ENCODE data around the gene KRTAP9-7. TPM values are rescaled to one million over a fixed set of nuclear protein-coding genes. Genes with fewer than 3 reads are reported as not detected.

The KRTAP9-7 gene
- total and polyA plus RNA-seq, 12 donors, result not detected

DNA sequence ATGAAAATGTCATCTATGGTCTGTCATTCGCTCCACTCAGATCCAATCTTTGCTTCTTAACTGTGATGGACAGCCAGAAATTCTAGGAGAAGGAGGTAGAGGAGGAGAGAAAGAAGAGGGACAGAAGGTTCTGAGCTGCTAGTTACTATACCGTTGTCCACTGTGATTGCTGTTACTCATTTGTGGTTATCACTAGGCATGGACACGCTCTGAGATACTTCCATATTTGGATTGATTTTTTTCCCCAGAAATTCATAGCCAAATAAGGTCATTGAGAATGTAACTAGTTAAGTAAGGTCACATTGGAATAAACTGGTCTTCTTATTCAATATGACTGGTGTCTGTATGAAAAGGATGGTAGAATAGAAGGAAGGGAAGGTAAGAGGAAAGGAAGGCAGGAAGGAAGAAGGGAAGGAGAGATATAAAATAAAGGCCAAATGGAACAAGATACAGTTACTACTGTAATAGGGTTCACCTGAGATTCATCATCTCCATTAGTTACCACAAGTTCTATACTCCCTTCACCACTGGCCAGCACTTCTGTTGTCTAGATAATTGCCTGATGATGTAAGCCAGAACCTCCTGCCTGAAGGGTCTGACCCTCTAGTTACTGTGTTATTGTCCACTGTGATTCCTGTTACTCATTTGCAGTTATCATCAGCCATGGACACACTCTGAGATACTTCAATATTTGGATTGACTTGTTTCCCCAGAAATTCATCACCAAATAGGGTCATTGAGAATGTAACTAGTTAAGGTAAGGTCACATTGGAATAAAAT lies 2.9 kb downstream of the KRTAP9-7 start:
- H3K27me3 ChIP-seq, result peaks cover 0 to 35% (median 20%) of the 10 kb centered on the region in 7 donors
- ATAC-seq (no peak), DNase-seq (no peak)
- no peak overlapping the region for H3K27ac ChIP-seq
- peaks cover 0 to 4% (median 0%) of the 10 kb centered on the region in 11 donors for H3K9me3 ChIP-seq
- 85 to 87% methylated on average over 3 of the region's 3 CpGs for WGBS, 2 donors
- H3K4me1 ChIP-seq, result no peaks in the 10 kb centered on the region
- no peak overlapping the region for H3K4me3 ChIP-seq
- TF ChIP-seq, protein P1, sequence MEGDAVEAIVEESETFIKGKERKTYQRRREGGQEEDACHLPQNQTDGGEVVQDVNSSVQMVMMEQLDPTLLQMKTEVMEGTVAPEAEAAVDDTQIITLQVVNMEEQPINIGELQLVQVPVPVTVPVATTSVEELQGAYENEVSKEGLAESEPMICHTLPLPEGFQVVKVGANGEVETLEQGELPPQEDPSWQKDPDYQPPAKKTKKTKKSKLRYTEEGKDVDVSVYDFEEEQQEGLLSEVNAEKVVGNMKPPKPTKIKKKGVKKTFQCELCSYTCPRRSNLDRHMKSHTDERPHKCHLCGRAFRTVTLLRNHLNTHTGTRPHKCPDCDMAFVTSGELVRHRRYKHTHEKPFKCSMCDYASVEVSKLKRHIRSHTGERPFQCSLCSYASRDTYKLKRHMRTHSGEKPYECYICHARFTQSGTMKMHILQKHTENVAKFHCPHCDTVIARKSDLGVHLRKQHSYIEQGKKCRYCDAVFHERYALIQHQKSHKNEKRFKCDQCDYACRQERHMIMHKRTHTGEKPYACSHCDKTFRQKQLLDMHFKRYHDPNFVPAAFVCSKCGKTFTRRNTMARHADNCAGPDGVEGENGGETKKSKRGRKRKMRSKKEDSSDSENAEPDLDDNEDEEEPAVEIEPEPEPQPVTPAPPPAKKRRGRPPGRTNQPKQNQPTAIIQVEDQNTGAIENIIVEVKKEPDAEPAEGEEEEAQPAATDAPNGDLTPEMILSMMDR (IDR thresholded peaks at IDR 0.05), result no peak
- intact Hi-C loops (cut with DNase I), result no loop called here
- H3K36me3 ChIP-seq, result no peaks in the 10 kb centered on the region

DNA sequence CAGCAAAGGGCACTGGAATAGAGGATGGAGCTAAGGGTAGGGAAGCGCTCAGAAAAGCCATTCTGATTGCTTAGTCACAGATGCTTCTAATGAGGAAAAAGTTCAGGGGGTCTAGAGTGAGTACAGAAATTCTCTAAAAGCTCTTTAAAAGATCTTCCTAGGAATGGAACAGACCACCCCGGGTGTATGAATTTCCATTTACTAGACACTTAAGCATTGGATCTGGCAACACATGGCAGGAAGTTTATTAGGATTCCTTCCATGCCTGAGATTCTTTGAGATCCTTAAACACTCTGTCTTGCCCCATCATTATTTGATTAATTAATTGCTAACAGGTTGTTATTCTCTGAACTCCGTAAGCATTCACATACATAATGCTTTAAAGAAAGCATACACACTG lies 8.5 kb downstream of the KRTAP9-7 start:
- Histone ChIP-seq H3K4me1 (no peaks in the 10 kb centered on the region), H3K9me3 (peaks cover 0 to 4% (median 0%) of the 10 kb centered on the region in 11 donors), H3K4me3 (no peak overlapping the region), H3K36me3 (no peaks in the 10 kb centered on the region), H3K27me3 (peaks cover 0 to 43% (median 5%) of the 10 kb centered on the region in 7 donors), H3K27ac (no peak overlapping the region)
- TF ChIP-seq, protein P1 (IDR thresholded peaks at IDR 0.05), result no peak
- no peak for DNase-seq
- intact Hi-C loops (cut with DNase I), result no loop called here
- no peak for ATAC-seq
- 54 to 55% methylated on average over 3 of the region's 3 CpGs for WGBS, 2 donors

DNA sequence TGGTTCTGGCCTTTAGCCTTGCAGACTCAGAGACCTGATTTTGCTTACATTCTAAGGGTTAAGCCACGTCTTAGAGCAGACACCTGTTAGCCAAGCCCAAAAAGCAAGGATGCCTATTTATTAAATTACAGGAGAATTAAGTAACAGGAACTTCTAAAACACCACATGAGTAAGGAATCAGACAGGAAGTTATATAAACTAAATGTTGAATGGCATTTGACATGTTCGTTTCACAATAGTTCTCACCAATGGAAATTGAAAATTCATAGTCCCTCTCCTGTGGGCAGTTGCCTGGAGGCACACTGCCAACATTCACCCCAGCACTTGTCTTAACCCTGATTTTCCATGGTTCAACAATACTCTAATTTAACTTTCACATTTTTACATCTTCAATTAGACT lies 9.0 kb downstream of the KRTAP9-7 start:
- H3K27ac ChIP-seq, result no peak overlapping the region
- ATAC-seq (no peak), DNase-seq (no peak)
- no peak overlapping the region for H3K4me3 ChIP-seq
- H3K4me1 ChIP-seq, result no peaks in the 10 kb centered on the region
- H3K36me3 ChIP-seq, result no peaks in the 10 kb centered on the region
- peaks cover 0 to 4% (median 0%) of the 10 kb centered on the region in 11 donors for H3K9me3 ChIP-seq
- intact Hi-C loops (cut with DNase I), result no loop called here
- TF ChIP-seq, protein P1 (IDR thresholded peaks at IDR 0.05), result no peak
- H3K27me3 ChIP-seq, result peaks cover 0 to 44% (median 5%) of the 10 kb centered on the region in 7 donors
- WGBS, 2 donors, result 37 to 47% methylated on average over 2 of the region's 2 CpGs

DNA sequence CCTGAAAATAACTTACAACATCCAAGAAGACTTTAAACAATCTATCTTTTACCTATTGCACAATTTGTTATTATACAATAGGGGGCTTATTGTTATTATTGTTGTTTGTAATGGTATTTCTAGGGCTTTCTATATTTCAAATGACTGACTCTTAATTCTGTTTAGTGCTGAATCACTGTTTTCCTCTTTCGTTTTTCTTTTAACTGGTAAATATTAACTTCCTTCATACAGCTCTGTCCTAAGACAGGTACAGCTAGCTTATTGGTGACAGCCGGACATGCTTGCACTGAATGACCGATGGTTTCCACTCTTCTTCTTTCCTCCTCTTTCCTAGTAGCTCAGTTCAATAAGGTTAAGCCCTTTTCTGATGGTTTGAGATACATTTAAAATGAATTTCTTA lies 11.6 kb downstream of the KRTAP9-7 start:
- ATAC-seq (no peak), DNase-seq (no peak)
- H3K4me3 ChIP-seq, result no peak overlapping the region
- 79 to 87% methylated on average over 3 of the region's 3 CpGs for WGBS, 2 donors
- H3K9me3 ChIP-seq, result no peaks in the 10 kb centered on the region
- intact Hi-C loops (cut with DNase I), result no loop called here
- H3K36me3 ChIP-seq, result no peaks in the 10 kb centered on the region
- TF ChIP-seq, protein P1 (IDR thresholded peaks at IDR 0.05), result no peak
- H3K4me1 ChIP-seq, result no peaks in the 10 kb centered on the region
- H3K27ac ChIP-seq, result no peak overlapping the region
- H3K27me3 ChIP-seq, result peaks cover 0 to 54% (median 14%) of the 10 kb centered on the region in 7 donors
